ENCODE results near the gene MECR.

MECR gene

DNA sequence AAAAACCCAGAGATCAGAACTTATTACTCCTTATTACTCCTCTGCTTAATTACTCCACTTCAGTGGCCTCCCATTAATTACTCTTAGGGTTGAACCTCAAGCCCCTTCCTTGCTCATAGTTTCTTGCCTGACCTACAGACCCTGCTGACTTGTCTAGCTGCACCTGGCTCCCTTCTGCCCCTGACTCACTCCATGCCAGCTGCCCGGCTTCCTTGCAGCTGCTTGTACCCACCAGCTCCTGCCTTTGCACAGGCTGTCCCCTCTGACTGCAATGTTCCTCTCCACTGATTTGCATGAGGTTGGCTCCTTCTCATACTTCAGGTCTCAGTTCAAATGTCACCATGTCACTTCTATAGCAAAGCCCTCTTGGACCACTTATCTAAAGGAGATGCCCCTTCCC, 3.7 kb upstream of the MECR start:
- Histone ChIP-seq H3K27me3 (replicated peaks; ENCODE audit: control insufficient read depth, insufficient read depth, low read length) (peaks cover 5% of the 10 kb centered on the region; the same call in 1 of the 2 replicates), H3K36me3 (ENCODE audit: control insufficient read depth, insufficient read depth, low read length) (no peaks in the 10 kb centered on the region), H3K4me3 (replicated peaks; ENCODE audit: low read depth, low read length) (no peak overlapping the region)
- DNase-seq (ENCODE audit: extremely low read depth, insufficient read length) = no peak
- TF ChIP-seq, protein P1, sequence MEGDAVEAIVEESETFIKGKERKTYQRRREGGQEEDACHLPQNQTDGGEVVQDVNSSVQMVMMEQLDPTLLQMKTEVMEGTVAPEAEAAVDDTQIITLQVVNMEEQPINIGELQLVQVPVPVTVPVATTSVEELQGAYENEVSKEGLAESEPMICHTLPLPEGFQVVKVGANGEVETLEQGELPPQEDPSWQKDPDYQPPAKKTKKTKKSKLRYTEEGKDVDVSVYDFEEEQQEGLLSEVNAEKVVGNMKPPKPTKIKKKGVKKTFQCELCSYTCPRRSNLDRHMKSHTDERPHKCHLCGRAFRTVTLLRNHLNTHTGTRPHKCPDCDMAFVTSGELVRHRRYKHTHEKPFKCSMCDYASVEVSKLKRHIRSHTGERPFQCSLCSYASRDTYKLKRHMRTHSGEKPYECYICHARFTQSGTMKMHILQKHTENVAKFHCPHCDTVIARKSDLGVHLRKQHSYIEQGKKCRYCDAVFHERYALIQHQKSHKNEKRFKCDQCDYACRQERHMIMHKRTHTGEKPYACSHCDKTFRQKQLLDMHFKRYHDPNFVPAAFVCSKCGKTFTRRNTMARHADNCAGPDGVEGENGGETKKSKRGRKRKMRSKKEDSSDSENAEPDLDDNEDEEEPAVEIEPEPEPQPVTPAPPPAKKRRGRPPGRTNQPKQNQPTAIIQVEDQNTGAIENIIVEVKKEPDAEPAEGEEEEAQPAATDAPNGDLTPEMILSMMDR (IDR thresholded peaks at IDR 0.05; ENCODE audit: insufficient read depth, low read length, poor library complexity, severe bottlenecking) = no peak

DNA sequence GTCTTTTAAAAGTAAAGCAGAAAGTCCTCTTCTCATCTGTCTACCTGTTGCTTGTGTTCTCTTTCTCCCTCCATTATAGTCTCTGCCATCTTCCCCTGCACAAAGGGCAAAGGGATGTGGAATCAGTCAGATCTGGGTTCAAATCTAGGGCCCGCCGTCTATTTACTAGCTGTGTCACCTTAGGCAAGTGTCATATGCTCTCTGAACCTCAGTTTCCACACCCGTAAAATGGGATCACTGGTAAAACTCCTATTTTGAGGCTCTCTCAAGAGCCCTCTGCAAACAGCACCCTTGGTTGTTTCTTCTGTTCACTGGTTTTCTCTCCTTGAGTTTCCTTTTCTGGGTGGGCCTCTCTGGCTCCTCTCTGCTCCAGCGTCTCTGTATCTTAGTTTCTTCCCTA, 3.0 kb upstream of the MECR start:
- peaks cover 5% of the 10 kb centered on the region; the same call in 1 of the 2 replicates for H3K27me3 ChIP-seq (replicated peaks; ENCODE audit: control insufficient read depth, insufficient read depth, low read length)
- no peaks in the 10 kb centered on the region for H3K36me3 ChIP-seq (ENCODE audit: control insufficient read depth, insufficient read depth, low read length)

DNA sequence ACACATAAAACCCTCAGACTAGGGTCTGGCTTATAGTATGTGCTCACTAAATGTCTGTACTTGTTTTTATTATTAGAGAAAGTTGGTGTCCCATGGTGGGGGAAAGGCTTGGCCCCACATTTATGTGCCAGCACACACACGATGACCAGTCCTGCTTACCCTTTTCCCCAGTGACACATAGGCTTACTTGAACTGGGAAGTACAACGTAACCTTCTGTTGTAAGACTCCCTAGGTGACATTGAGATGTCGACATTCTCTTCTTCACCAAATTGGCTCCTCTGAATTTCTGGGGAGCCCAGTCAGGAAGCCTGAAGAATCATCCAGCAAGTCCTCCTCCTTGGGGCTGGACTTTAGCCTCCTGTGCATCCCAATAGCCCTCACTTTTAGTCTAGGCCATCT, 1.7 kb upstream of the MECR start:
- no peak for DNase-seq (ENCODE audit: extremely low read depth, insufficient read length)
- Histone ChIP-seq H3K4me3 (replicated peaks; ENCODE audit: low read depth, low read length) (no peak overlapping the region), H3K36me3 (ENCODE audit: control insufficient read depth, insufficient read depth, low read length) (no peaks in the 10 kb centered on the region), H3K27me3 (replicated peaks; ENCODE audit: control insufficient read depth, insufficient read depth, low read length) (peaks cover 5% of the 10 kb centered on the region; the same call in 1 of the 2 replicates)
- TF ChIP-seq, protein P1 (IDR thresholded peaks at IDR 0.05; ENCODE audit: insufficient read depth, low read length, poor library complexity, severe bottlenecking) = no peak

More for the DNA sequence above, 3.0 kb upstream of the MECR start:
- TF ChIP-seq, protein P1 (IDR thresholded peaks at IDR 0.05; ENCODE audit: insufficient read depth, low read length, poor library complexity, severe bottlenecking) = no peak
- H3K4me3 ChIP-seq (replicated peaks; ENCODE audit: low read depth, low read length) = no peak overlapping the region
- DNase-seq (ENCODE audit: extremely low read depth, insufficient read length) = no peak

DNA sequence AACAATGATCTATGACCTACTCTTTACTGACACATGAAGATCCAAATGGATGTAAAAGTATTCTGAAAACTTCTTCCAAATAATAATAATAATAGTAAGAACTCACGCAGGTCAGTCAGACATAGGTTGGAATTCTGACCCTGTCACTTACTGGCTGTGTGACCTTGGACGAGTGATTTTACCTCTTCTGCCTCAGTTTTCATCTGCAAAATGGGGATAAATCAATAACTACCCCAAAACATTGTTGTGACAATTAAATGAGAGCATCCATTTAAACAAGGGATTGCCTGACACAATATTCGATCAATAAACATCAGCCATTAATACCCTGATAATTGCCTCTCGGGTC, 556 bp downstream of the MECR start:
- no peaks in the 10 kb centered on the region for H3K27me3 ChIP-seq (replicated peaks; ENCODE audit: control insufficient read depth, insufficient read depth, low read length)
- H3K36me3 ChIP-seq (ENCODE audit: control insufficient read depth, insufficient read depth, low read length) = no peaks in the 10 kb centered on the region
- no peak for DNase-seq (ENCODE audit: extremely low read depth, insufficient read length)
- TF ChIP-seq, protein P1 (IDR thresholded peaks at IDR 0.05; ENCODE audit: insufficient read depth, low read length, poor library complexity, severe bottlenecking) = no peak
- H3K4me3 ChIP-seq (replicated peaks; ENCODE audit: low read depth, low read length) = peak overlapping the region; percentile 89

DNA sequence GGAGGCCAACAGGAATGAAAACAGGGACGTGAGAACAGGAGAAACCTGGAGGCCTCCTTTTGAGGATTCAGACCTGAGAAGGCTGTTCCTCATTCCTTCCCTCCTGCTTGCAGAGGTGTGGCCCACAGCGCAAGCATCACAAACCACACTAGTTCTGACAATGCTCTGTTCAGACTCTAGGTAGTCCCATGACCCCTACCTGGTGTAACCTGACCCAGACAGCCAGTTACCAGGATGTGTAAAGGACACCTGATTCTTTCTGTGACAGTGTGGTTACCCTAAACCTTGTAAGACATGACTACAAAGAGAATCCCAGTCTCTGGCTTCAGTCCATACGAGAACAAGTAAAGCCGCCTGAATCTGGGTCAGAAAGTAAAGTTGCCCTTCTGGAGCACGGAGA, 3.2 kb downstream of the MECR start:
- TF ChIP-seq, protein P1 (IDR thresholded peaks at IDR 0.05; ENCODE audit: insufficient read depth, low read length, poor library complexity, severe bottlenecking) = no peak
- no peak for DNase-seq (ENCODE audit: extremely low read depth, insufficient read length)

DNA sequence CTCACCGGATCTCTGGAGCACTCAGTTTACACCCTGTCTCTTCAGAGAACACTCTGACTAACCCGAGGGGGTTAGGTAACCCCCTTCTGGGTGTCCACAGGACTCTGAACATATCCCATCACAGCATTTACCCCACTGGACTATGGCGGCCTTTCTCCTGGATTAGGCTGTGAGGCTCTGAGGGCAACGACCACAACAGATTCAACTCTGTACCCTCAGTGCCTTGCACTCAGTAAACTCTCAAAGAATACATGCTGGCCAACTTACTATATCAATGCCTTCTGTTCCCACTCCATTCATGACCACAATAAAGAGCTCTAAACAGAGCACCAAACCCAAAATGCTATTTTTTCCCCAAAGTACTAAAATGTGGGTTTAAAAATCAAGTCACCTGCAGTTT, 5.4 kb downstream of the MECR start:
- no peaks in the 10 kb centered on the region for H3K27me3 ChIP-seq (replicated peaks; ENCODE audit: control insufficient read depth, insufficient read depth, low read length)

More for the DNA sequence above, 3.2 kb downstream of the MECR start:
- H3K36me3 ChIP-seq (ENCODE audit: control insufficient read depth, insufficient read depth, low read length) = no peaks in the 10 kb centered on the region
- no peak overlapping the region for H3K4me3 ChIP-seq (replicated peaks; ENCODE audit: low read depth, low read length)
- no peaks in the 10 kb centered on the region for H3K27me3 ChIP-seq (replicated peaks; ENCODE audit: control insufficient read depth, insufficient read depth, low read length)

More for the DNA sequence above, 5.4 kb downstream of the MECR start:
- TF ChIP-seq, protein P1 (IDR thresholded peaks at IDR 0.05; ENCODE audit: insufficient read depth, low read length, poor library complexity, severe bottlenecking) = no peak
- DNase-seq (ENCODE audit: extremely low read depth, insufficient read length) = no peak
- no peaks in the 10 kb centered on the region for H3K36me3 ChIP-seq (ENCODE audit: control insufficient read depth, insufficient read depth, low read length)
- no peak overlapping the region for H3K4me3 ChIP-seq (replicated peaks; ENCODE audit: low read depth, low read length)

All from GM06990 (cell line).